ENCODE results near the gene STAC3.

STAC3 gene

GRCh38 chr12:57254506-57255280, 3.7 kb upstream of the STAC3 start:
- no peak for DNase-seq

- DNase-seq = no peak
These were observed 446 bp downstream of the STAC3 start for GRCh38 chr12:57250541-57250940.

- DNase-seq = no peak
These were observed 1.8 kb downstream of the STAC3 start for GRCh38 chr12:57248934-57249742.

- no peak for DNase-seq
These were observed 3.9 kb downstream of the STAC3 start for GRCh38 chr12:57247041-57247440.

GRCh38 chr12:57244312-57244696, 6.7 kb downstream of the STAC3 start:
- no peak for DNase-seq

- peak; percentile 83 for DNase-seq
These were observed 7.3 kb downstream of the STAC3 start for GRCh38 chr12:57243521-57244311.

- DNase-seq = peak; percentile 66
These were observed 8.1 kb downstream of the STAC3 start for GRCh38 chr12:57242691-57243454.

- no peak for DNase-seq
These were observed 8.7 kb downstream of the STAC3 start for GRCh38 chr12:57242329-57242690.

- DNase-seq = no peak
These were observed 9.3 kb downstream of the STAC3 start for GRCh38 chr12:57241402-57242310.

GRCh38 chr12:57240926-57241401, 10.0 kb downstream of the STAC3 start:
- no peak for DNase-seq

GRCh38 chr12:57240066-57240921, 10.7 kb downstream of the STAC3 start:
- DNase-seq = peak; percentile 77

GRCh38 chr12:57239587-57240065, 11.4 kb downstream of the STAC3 start:
- DNase-seq = no peak

- peak; percentile 89 for DNase-seq
These were observed 12.0 kb downstream of the STAC3 start for GRCh38 chr12:57238854-57239554.

GRCh38 chr12:57237932-57238853, 12.8 kb downstream of the STAC3 start:
- DNase-seq = peak; percentile 35

- no peak for DNase-seq
These were observed 13.4 kb downstream of the STAC3 start for GRCh38 chr12:57237596-57237931.

- no peak for DNase-seq
These were observed 13.9 kb downstream of the STAC3 start for GRCh38 chr12:57236925-57237595.

GRCh38 chr12:57236201-57236924, 14.6 kb downstream of the STAC3 start:
- DNase-seq = no peak

All from CD4-positive, alpha-beta T cell treated with Interleukin-12 subunit alpha and Interleukin-12 subunit beta, for 1 hour (primary cell).